Ectodermal cell (in vitro differentiated cells): Measurements from ENCODE around the gene LHPP.

Source experiments
- H3K27ac ChIP-seq: 2 replicates; pipeline ENCODE4 v1.7.0; 2013; ENCODE audit warnings: mild to moderate bottlenecking, low read depth, low read length; ENCODE audit not compliant: insufficient read depth, poor library complexity, severe bottlenecking
- H3K27me3 ChIP-seq: 2 replicates; pipeline ENCODE4 v1.7.0; 2013; ENCODE audit warnings: mild to moderate bottlenecking, low read length; ENCODE audit not compliant: insufficient read depth, control insufficient read depth, poor library complexity, severe bottlenecking
- H3K36me3 ChIP-seq: one replicate; pipeline ENCODE4 v1.7.0; 2013; ENCODE audit warnings: low read length; ENCODE audit not compliant: control insufficient read depth, insufficient read depth
- H3K4me1 ChIP-seq: one replicate; pipeline ENCODE4 v1.7.0; 2013; ENCODE audit warnings: low read length; ENCODE audit not compliant: control insufficient read depth, insufficient read depth
- H3K4me3 ChIP-seq: 2 replicates; pipeline ENCODE4 v1.7.0; 2013; ENCODE audit warnings: low read depth, low read length, control low read depth; ENCODE audit not compliant: insufficient read depth
- H3K9me3 ChIP-seq: 2 replicates; pipeline ENCODE4 v1.7.0; 2013; ENCODE audit warnings: mild to moderate bottlenecking, low read length, moderate library complexity; ENCODE audit not compliant: control insufficient read depth
- WGBS, 2 experiments: methylation state at CpG; one replicate each; pipeline ENCODE4 v1.1.7; 2013; ENCODE audit warnings: missing lambda C conversion rate in 2 of 2; 5-methylcytosine and 5-hydroxymethylcytosine counted together

LHPP gene

DNA sequence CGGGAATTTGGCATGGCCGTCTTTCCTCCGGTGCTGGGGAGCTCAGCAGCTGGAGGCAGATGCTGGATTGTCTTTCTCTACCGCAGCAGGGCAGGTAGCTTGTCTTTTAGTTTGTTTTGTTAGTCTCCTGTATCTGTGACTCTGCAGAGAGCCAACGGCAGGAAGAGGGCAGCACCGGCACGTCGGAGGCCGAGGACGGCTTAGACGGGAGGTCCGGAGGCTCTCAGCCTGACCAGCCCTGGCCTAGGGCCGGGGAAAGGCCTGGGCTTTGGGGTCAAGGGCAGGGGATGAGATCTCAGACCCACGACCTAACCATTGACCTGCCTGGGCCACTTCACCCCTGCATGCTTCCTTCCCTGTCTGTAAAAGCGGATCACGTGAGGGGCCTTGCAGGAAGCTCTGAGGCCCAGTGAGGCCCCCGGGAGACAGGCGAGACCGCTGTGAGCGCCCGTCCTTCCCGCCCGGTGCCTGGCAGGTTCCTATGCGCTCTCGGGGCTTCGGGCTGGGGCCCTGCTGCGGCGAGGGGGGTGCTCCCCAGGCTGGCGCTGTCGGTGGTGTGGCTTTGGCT is 72.7 kb downstream of the LHPP start:
- WGBS, 2 experiments: 72 to 76% methylated on average over 30 of the region's 30 CpGs
- Histone ChIP-seq H3K27me3 (no peaks in the 10 kb centered on the region), H3K4me3 (no peak overlapping the region), H3K4me1 (peaks cover 10% of the 10 kb centered on the region), H3K36me3 (no peaks in the 10 kb centered on the region), H3K9me3 (no peaks in the 10 kb centered on the region), H3K27ac (no peak overlapping the region)

DNA sequence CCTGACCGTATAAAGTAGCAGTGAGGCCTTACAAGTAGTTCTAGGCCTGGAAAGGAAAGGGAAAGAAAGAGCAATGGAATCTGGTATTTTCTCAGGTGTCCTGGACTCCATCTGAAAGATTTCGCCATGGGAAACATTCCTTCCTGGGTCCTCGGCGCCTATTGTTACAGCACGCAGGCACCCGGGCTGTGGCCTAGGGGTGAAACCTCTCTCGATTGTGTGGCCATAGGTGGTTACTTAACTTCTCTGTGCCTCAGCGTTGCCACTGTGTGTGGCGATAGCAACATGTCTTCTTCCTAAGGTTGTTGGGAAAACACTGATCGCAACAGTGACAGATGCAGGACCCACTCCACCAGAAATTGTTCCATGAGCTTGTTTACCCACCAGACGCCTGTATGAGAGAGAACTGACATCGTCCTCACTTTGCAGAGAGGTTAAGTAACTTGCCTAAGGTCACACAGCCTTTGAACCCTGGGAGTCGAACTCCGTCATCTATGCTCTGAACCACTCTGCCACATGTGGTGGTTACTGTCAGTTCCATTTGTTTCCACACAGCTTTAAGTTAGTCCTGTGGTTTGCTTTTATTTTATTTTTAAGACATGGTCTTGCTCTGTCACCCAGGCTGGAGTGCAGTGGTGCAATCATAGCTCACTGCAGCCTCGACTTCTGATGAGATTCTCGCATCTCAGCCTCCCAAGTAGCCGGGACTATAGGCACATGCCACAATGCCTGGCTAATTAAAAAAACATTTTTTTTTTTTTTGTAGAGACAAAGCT is 73.4 kb downstream of the LHPP start:
- Histone ChIP-seq H3K27ac (no peak overlapping the region), H3K4me3 (no peak overlapping the region), H3K27me3 (no peaks in the 10 kb centered on the region), H3K36me3 (no peaks in the 10 kb centered on the region), H3K4me1 (peaks cover 10% of the 10 kb centered on the region), H3K9me3 (no peaks in the 10 kb centered on the region)
- 95 to 96% methylated on average over 17 of the region's 17 CpGs for WGBS, 2 experiments

DNA sequence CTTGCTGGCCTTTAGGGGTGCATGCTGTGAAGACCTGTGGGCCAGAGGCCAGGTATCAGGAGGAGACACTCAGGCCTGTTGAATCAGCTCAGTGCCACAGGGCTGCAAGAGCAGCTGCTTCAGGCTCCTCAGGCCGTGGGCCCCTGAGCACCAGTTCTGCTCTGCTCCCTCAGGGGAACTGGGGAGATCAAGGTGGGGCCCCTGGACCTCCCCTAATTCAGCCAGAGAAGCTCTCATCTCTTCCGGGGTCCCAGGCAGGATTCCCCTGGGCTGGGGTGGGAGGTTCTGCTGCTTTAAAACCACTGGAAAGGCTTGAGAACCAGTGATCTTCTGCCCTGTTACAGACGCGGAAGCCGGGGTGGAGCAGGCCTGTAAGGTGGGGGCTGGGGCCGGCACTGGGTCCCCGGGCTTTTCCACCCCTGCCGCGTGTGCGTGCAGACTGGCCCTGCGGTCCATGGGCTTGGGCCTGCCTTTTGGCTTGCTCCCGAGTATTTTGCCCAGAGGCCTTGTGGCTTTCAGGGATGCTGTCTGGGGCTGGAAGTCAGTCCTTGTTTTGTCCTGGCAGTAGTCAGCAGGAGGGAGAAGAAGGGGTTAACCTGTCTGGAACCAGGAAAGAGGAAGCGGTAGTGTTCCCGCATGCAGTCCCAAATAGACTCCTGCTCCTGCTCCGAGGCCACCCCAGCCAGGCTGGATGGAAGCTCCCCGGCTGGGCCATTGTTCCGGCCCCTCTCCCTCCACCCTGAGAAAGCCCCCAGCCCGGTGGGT is 74.3 kb downstream of the LHPP start:
- Histone ChIP-seq H3K36me3 (no peaks in the 10 kb centered on the region), H3K4me1 (peaks cover 10% of the 10 kb centered on the region), H3K9me3 (no peaks in the 10 kb centered on the region), H3K4me3 (no peak overlapping the region), H3K27ac (no peak overlapping the region), H3K27me3 (no peaks in the 10 kb centered on the region)
- WGBS, 2 experiments: 51 to 53% methylated on average over 18 of the region's 18 CpGs

DNA sequence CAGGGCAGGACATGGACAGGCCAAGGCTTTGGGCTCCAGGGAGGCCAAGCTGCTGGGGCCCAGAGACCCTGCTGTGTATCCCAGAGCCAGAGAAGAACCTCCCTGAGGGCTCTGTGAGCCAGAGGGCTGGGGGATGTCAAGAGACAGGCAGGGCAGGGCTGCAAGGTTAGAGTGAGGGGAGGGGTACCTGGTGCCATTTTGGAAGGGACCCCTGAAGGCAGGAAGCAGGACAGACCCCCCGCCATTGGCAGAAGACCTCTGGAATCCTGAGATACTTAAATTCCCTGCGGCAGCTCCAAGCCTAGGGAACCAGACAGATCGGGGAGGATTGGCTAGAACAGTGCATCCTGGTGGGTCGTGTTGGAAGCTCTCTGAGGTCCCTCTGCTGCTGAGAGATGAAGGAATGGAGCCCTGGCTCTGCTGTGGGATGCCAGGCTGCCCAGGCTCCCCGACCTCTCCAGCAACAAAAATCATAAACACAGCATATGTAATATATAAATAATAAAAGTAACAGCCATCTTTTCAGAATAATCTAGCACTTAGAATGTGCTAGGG is 75.0 kb downstream of the LHPP start:
- WGBS, 2 experiments: 65 to 69% methylated on average over 4 of the region's 5 CpGs

DNA sequence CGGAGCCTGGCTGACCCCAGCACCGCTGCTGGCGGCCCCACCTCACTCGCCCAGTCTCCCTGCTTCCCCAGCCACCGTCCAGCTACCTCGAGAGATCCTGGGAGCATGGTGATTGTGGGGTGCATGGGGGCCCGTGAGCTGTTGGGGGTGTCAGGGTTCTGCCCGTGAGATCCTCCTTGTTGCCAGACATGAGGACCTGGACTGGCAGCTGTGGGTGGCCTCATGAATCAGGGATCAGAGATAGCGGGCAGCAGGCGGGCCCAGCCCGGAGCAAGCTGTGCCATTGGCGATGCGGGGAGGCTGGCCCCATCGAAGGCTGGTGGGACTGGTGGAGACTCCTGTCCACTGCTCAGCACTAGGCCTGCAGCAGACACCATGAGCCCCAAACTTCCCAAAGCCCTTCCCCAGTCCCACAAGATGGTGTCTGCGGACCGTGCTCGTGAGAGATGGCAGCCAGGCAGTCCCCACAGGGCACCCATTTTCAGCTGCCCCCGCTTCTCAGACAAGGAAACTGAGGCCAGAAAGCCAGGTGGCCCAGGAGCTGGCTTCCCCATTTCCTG is 75.6 kb downstream of the LHPP start:
- 91% methylated on average over 18 of the region's 18 CpGs for WGBS, 2 experiments
- Histone ChIP-seq H3K4me3 (no peak overlapping the region), H3K27ac (no peak overlapping the region), H3K36me3 (no peaks in the 10 kb centered on the region), H3K9me3 (no peaks in the 10 kb centered on the region), H3K4me1 (peaks cover 10% of the 10 kb centered on the region), H3K27me3 (no peaks in the 10 kb centered on the region)

More for the DNA sequence above, 75.0 kb downstream of the LHPP start:
- no peaks in the 10 kb centered on the region for H3K9me3 ChIP-seq
- H3K4me1 ChIP-seq: peaks cover 10% of the 10 kb centered on the region
- no peaks in the 10 kb centered on the region for H3K27me3 ChIP-seq
- no peaks in the 10 kb centered on the region for H3K36me3 ChIP-seq
- no peak overlapping the region for H3K27ac ChIP-seq
- no peak overlapping the region for H3K4me3 ChIP-seq

DNA sequence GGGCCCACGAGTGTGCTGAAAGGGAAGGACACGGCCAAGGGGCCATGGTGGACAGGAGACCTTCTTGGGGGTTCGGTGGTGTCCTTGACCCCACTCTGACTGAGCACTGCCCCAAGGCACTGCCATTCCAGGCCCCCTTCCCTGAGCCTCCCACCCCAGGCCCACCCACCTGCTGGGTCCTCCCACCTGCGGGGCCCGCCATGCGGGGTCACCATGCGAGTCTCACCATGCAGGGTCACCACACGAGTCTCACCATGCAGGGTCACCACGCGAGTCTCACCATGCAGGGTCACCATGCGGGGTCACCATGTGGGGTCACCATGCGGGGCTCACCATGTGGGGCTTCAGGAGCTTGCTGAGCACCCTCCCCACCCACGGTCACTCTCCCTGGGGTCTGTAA is 76.3 kb downstream of the LHPP start:
- H3K4me3 ChIP-seq: no peak overlapping the region
- peaks cover 10% of the 10 kb centered on the region for H3K4me1 ChIP-seq
- no peak overlapping the region for H3K27ac ChIP-seq
- H3K9me3 ChIP-seq: no peaks in the 10 kb centered on the region
- WGBS, 2 experiments: 84 to 88% methylated on average over 13 of the region's 13 CpGs
- H3K36me3 ChIP-seq: no peaks in the 10 kb centered on the region
- no peaks in the 10 kb centered on the region for H3K27me3 ChIP-seq

DNA sequence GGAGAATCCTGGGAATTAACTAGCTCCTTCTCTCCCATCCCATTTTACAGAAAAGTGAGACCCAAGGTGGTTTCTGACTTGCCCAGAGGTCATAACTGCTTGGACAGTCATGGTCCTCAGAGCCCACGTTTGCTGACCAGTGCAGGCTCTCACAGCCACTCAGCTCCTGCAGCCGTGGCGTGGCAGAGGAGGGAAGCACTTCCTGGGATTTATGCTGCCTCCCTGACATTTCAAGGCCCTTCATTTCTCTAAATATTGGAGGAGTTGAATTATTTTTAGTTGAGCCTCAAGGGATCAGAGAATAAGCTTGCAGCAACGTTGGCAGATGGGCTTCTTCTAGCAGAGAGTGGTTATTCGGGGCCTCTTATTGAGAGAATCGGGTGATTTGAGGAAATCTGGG is 77.1 kb downstream of the LHPP start:
- no peaks in the 10 kb centered on the region for H3K36me3 ChIP-seq

DNA sequence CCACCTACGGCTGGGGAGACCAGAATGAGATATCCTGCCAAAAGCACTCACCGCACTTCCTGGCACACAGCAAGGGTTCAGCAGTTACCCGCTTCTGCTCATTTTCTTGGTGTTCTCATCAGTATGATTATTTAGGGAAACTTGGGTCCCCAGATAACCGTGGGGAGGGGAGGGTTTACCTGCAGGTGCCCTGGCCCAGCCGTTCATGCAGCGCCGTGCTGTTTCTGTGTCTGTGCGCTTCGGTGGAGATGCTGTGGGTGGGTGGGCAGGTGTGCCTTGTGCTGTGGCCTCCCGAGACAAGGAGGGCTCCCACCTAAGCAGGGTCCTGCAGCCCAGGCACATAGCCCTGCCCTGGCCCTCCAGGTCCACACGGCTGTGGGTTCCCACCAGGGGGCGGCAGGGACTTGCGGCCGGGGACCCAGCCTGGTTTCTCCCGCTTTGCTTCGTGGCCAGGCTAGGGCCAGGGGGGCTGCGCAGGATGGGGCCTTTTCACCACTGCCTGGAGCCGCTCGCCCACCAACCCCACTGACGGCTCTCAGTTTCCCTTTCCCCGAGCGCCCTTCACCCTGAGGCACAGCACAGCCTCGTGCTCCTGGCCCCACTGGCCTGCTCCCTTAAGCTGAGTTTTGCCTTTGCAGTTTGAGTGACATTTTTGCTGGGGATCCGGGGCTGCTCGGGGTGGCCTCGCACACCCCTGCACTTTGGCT is 78.5 kb downstream of the LHPP start:
- Histone ChIP-seq H3K4me1 (peaks cover 10% of the 10 kb centered on the region), H3K9me3 (no peaks in the 10 kb centered on the region), H3K4me3 (no peak overlapping the region), H3K36me3 (no peaks in the 10 kb centered on the region), H3K27ac (no peak overlapping the region), H3K27me3 (no peaks in the 10 kb centered on the region)
- WGBS, 2 experiments: 69 to 71% methylated on average over 26 of the region's 26 CpGs

More for the DNA sequence above, 77.1 kb downstream of the LHPP start:
- Histone ChIP-seq H3K4me3 (no peak overlapping the region), H3K4me1 (peaks cover 10% of the 10 kb centered on the region), H3K27ac (no peak overlapping the region), H3K9me3 (no peaks in the 10 kb centered on the region), H3K27me3 (no peaks in the 10 kb centered on the region)
- 90 to 94% methylated on average over 6 of the region's 6 CpGs for WGBS, 2 experiments

DNA sequence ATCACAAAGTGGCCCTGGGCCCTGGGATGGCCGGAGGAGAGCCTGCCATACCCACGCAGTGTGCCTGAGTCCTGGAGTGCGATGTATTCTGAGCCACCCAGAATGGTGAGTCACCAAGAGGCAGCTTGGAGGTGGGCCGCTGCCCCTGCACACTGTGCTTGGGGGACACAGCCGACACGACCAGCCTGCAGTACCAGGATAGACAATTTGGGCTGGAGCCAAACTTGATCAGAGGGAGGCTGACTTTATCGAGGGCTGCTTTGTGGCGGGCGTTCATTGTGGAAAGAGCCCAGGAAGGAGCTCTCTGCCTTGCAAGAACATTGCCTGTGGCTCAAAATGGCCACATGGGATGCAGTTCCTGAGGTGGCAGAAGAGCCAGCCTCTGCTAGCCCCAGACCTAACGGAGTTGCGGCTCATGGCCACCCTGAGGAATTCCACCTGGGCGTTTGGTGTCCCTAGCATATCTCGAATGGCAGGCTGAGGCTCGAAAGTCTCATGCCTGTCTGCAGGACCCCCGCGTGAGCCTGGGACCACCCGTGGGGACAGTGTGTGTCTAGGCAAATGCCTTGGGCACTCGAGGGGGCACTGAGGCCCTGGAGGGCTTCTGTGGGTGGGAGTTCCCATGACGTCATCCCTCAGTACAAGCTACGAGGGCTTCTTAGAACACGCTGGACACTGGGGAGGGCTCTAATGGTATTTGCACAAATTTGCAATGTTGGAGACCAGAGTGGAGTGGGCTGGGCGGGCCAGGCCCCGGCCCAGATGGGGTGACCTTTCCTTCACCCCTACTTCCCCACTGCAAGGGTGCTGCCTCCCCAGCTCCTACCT is 79.7 kb downstream of the LHPP start:
- Histone ChIP-seq H3K9me3 (no peaks in the 10 kb centered on the region), H3K4me1 (peaks cover 3% of the 10 kb centered on the region), H3K27me3 (no peaks in the 10 kb centered on the region), H3K27ac (no peak overlapping the region), H3K4me3 (no peak overlapping the region), H3K36me3 (no peaks in the 10 kb centered on the region)
- WGBS, 2 experiments: 93 to 94% methylated on average over 23 of the region's 23 CpGs
